Dermis microvascular lymphatic vessel endothelial cell (primary cell): Measurements from ENCODE around the gene IFNK. TPM values are rescaled to one million over a fixed set of nuclear protein-coding genes. Genes with fewer than 3 reads are reported as not detected.
A peak's percentile ranks its signal among the peaks of the same experiment; 100 is the strongest.

Source experiments
- DNase-seq, 2 donors: peaks; one replicate each; pipeline versions ENCODE4 v3.0.0 to v3.0.0-alpha.2; 2010; ENCODE audit warnings: low read depth in 2 of 2
- total RNA-seq: library from RNA; depleted of rRNA; stranded (reverse); fragments of >200 nt; gene quantifications from 2 replicates; pipeline ENCODE4 v1.2.1, GENCODE V29; 2014

IFNK gene
- total RNA-seq, 1 donor from 2014 or later, result not detected

- no peak for DNase-seq
Observed at GRCh38 chr9:27537756-27538155, 13.7 kb downstream of the IFNK start.

- no peak for DNase-seq
Observed at GRCh38 chr9:27538647-27539046, 14.6 kb downstream of the IFNK start.

GRCh38 chr9:27539479-27540441, 15.7 kb downstream of the IFNK start:
- no peak for DNase-seq

GRCh38 chr9:27540502-27540901, 16.4 kb downstream of the IFNK start:
- DNase-seq, result no peak

GRCh38 chr9:27541740-27542139, 17.6 kb downstream of the IFNK start:
- DNase-seq, result no peak

- DNase-seq, result no peak
Observed at GRCh38 chr9:27542508-27542907, 18.4 kb downstream of the IFNK start.

- no peak for DNase-seq
Observed at GRCh38 chr9:27545471-27545870, 21.4 kb downstream of the IFNK start.

GRCh38 chr9:27548055-27548741, 24.1 kb downstream of the IFNK start:
- peak; percentile 48 for DNase-seq

- DNase-seq, result no peak
Observed at GRCh38 chr9:27549196-27549755, 25.2 kb downstream of the IFNK start.

GRCh38 chr9:27554712-27555111, 30.6 kb downstream of the IFNK start:
- DNase-seq, result no peak

GRCh38 chr9:27556470-27556869, 32.4 kb downstream of the IFNK start:
- DNase-seq, result no peak

- no peak for DNase-seq
Observed at GRCh38 chr9:27558307-27558706, 34.2 kb downstream of the IFNK start.

GRCh38 chr9:27560457-27560856, 36.4 kb downstream of the IFNK start:
- no peak for DNase-seq

- DNase-seq, result no peak
Observed at GRCh38 chr9:27561685-27562084, 37.6 kb downstream of the IFNK start.

- no peak for DNase-seq
Observed at GRCh38 chr9:27563738-27564430, 39.8 kb downstream of the IFNK start.

GRCh38 chr9:27564670-27565069, 40.6 kb downstream of the IFNK start:
- DNase-seq, result no peak

GRCh38 chr9:27565696-27566095, 41.6 kb downstream of the IFNK start:
- no peak for DNase-seq

GRCh38 chr9:27566118-27566517, 42.0 kb downstream of the IFNK start:
- no peak for DNase-seq

GRCh38 chr9:27569406-27569805, 45.3 kb downstream of the IFNK start:
- DNase-seq, result no peak

- no peak for DNase-seq
Observed at GRCh38 chr9:27571011-27571410, 46.9 kb downstream of the IFNK start.

- no peak for DNase-seq
Observed at GRCh38 chr9:27572061-27572460, 48.0 kb downstream of the IFNK start.

- peak in 1 of 2 donors; percentile 38 for DNase-seq
Observed at GRCh38 chr9:27572566-27572917, 48.5 kb downstream of the IFNK start.
